GM18519 (cell line): ENCODE measurements around the gene MAP1LC3B2.

Source experiments
- ATAC-seq: cut with Tn5 transposase; IDR thresholded peaks from one replicate; pipeline ENCODE4 v1.9.1; 2021; ENCODE audit warnings: mild to moderate bottlenecking, moderate library complexity; ENCODE audit not compliant: unreplicated experiment, low FRiP score

The MAP1LC3B2 gene

DNA sequence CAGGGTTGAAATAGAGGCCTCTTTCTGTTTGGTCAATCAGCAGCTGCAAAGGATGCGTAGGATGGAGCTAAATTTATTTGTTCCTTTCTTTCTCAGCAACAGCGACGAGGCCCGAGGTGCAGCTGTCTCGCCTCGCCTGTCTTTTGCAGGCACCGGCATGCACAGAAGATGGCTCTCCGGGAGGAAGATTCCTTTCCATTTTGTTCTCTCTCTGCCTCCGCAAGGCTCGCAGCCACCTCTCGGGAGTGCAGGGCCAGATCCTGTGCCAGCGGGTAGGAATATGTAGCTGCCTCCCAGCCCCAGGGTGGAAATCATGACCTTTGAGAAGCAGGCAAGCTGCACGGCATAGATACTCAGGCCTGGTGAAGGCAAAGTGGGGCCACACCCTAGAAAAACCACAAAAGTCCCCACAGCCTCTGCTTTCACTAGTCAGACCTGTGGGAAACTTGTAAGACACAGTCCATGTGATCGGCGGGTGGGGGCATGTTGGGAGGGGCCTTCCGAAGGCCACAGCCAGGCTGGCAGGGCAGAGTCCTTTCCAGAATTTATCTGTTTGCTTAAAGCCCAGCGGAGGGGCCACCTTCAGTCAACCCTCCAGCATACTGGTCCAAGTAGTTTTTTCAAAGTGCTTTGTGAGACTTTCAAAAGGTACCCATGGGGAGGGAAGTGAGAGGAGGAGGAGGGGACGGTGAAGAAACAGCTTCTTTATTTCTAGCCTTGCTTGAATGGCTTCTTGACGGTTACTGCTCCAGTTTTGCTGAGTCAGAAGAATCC is at the start of gene MAP1LC3B2:
Gene MAP1LC3B2 (plus strand): TSS at position 220 of the 774 bp plus-strand sequence. CDS start 16,562 bp downstream, outside the sequence.
- ATAC-seq = peak; percentile 55

DNA sequence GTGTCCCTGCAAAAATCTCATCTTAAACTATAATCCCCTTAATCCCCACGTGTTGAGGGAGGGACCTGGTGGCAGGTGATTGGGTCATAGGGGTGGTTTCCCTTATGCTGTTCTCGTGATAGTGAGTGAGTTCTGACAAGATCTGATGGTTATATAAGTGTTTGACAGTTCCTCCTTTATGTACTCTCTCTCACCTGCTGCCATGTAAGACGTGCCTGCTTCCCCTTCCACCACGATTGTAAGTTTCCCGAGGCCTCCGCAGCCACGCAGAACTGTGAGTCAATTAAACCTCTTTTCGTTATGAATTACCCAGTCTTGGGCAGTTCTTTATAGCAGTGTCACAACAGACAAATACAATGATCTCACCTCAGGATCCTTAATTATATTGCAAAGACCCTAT is 45.2 kb upstream of the MAP1LC3B2 start:
- ATAC-seq = no peak

DNA sequence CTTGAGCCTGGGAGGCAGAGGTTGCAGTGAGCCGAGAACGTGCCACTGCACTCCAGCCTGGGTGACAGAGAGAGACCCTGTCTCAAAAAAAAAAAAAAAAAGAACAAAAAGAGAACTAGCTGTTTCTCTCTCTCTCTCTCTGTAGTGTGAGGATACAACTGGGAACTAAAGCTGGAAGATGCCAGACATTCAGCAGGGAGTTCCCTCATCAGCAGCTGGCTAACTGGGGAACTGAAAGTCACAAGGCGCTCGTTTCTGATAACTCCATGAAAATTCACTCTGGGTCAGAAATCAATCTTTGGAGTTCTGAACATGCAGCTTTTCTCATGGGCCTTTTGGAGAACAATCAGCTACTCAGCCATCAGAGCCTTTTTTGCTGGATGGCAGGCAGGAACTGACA is 43.5 kb upstream of the MAP1LC3B2 start:
- ATAC-seq = no peak

GRCh38 chr12:116516657-116517056 is 42.5 kb upstream of the MAP1LC3B2 start:
- no peak for ATAC-seq

GRCh38 chr12:116517431-116518045 is 41.6 kb upstream of the MAP1LC3B2 start:
- ATAC-seq = no peak

DNA sequence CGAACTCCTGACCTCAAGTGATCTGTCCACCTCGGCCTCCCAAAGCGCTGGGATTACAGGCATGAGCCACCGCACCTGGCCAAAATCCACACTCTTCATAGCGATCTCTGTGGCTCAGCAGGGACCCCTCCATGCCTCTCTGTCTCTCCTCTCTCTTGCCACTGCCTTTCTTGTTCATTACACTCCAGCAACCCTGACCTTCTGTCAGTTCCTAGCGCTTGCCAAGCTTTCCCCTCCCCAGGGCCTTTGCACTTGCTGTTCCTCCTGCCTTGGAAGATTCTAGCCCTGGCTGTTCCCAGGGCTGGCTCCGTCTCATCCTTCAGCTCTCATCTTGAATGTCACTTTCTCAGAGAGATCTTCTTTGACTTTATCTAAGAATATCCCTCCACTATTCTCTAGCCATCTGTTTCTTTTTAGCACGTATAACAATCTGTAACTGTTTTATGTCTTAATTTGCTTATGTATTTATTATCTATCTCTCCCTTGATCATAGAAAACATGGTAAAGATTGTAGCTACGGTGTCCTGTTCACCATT is 38.9 kb upstream of the MAP1LC3B2 start:
- ATAC-seq = no peak

GRCh38 chr12:116520801-116521471 is 38.2 kb upstream of the MAP1LC3B2 start:
- no peak for ATAC-seq

DNA sequence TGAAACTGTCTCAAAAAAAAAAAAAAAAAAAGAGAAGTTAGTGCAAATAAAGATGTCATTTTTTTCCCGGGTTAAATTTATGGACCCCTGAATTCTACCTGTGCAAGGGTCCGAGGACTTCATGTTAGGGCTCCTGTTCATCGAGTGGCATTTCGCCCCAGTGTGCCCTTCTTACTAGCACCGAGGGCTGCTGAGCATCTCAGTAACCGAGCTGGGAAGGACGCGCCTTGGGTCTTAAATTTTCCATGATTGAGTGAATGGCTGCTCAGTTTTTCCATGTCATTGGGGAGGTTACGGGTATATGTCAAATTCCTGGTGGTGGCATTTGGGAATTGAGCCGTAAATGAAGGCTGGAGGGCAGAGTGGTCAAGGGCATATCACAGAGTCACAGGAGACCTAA is 34.9 kb upstream of the MAP1LC3B2 start:
- ATAC-seq = no peak

DNA sequence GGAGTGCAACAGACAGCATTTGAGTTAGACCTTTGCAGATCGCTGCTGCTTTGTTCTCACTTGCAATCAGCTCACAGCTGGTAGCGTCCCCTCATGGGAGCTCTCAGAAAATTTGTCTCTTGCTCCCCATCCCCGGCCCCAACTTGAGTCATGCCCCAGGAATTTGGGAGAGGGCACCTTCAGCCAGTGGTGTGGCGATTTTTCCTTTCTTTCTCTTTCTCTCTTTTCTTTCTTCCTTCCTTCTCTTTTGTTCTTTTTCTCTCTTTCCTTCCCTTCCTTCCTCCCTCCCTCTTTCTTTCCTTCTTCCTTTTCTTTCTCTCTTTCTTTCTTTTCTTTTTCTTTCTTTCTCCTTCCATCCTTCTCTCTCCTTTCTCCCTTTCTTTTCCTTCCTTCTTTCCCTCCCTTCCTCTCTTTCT is 34.2 kb upstream of the MAP1LC3B2 start:
- ATAC-seq = no peak

GRCh38 chr12:116525418-116526001 is 33.7 kb upstream of the MAP1LC3B2 start:
- no peak for ATAC-seq

DNA sequence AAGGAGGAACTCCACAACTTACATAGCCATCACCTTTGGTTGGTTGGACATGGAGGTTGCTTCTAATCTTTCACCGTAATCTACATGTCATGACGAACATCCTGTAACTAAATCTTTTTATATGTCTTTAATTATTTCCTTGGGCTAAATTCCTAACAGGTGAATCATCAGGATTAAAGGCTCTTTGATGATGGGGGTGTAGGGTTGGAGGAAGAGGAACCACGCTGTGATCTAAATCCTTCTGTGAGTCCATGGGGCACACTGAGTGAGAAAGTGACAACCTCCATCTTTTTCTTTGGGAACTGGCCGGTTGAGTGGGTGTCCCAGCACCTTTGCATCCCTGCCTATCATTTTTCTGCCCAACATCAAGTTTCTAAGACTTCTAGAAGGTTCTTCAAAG is 31.1 kb upstream of the MAP1LC3B2 start:
- ATAC-seq = no peak

DNA sequence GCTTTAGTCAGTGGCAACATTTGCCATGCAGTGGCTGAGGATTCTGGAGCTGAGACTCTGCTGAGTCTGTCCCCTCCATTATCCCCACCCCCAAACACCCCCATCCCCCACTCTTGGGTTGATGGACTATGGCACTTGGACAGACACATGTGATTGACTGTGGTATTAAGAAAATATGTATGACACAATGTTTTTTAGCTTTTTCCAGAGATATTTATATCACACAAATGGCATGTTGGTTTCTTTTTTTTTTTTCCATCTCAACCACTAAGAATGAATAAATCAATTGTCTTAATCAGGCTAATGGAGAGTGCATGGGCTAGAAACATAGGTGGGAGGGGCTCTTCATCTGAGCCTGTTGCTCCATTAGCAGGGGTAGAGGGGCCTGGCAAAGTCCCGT is 30.7 kb upstream of the MAP1LC3B2 start:
- no peak for ATAC-seq

DNA sequence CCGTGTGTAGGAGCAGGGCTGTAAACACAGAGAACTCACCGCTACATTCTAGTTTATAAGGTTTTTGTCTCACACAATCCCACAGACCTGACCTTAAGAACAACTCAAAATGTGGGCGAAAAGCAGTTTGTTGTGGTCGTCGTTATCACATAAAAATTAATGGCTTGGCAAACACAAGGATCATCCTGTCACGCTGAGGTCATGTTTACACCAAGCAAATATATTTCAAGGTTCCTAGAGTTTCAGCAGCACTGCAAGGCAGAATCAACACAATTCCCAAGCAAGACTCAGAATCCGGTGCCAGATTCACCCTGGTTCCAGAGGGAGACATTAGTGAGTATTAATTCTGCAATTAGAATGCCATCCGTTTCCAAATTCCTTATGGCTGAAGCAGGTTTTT is 30.1 kb upstream of the MAP1LC3B2 start:
- ATAC-seq = no peak

- no peak for ATAC-seq
Observed at GRCh38 chr12:116529686-116530085, 29.5 kb upstream of the MAP1LC3B2 start.

GRCh38 chr12:116532428-116532827 is 26.8 kb upstream of the MAP1LC3B2 start:
- ATAC-seq = no peak

GRCh38 chr12:116532986-116533342 is 26.2 kb upstream of the MAP1LC3B2 start:
- ATAC-seq = no peak

GRCh38 chr12:116533343-116534251 is 25.6 kb upstream of the MAP1LC3B2 start:
- ATAC-seq = no peak

DNA sequence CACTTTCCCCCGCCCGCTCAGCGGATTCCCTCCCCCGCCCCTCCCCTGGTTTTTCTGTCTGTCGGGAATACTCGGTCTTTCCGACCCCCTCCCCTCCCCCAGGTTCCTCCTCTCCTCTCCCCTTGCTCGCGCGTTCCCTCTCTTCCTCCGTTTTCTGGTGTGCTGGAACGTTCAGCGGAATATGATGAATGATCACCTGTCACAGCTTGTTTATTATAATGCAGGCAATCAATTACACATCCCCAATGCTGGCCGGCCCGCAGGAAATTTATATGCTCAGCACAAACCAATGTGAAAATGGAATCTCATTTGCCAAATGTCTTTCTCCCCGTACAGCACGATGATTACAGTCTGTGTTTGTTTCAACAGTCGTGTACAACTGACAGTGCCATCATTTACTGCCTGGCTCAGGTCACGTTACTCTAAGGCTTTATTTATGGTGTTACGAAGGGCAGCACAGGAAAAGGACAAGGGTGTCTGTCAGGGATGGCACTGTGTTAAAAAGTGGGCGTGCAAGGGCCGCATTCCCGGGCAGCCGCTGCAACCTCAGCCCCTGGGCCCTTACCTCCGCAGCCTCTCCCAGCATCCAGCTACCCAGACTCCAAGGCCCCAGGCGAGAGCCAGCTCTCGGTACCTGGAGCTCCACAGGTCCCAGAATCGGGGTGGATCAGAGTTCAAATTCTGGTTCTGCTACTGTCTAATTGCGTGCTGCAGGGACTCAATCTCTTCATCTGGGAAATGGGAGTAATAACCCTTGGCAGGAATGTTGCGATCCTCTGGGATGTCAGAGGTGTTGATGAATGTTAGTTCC is 24.7 kb upstream of the MAP1LC3B2 start:
- no peak for ATAC-seq

DNA sequence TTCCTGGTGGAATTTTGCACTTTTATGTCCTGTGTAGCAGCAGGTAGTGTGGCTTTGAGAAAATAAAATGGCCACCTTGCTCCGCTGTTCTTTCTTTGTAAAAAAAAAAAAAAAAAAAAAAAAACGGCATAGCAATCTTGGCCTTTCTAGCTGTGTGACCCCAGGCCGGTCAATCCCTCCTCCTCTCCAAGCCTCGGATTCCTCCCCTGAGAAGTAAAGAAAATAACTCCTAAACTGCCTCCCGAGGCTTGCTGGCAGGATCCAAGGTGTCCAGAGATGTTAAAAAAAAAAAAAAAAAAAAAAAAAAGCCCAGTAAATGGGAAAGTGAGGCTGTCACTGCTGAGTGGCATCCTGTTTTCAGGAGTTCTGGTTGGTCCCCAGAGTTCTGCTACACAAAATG is 23.9 kb upstream of the MAP1LC3B2 start:
- no peak for ATAC-seq
